HT-29 (cell line): ENCODE data around the gene PPIC. TPM values are rescaled to one million over a fixed set of nuclear protein-coding genes. Genes with fewer than 3 reads are reported as not detected.

Source experiments
- DNase-seq: peaks from one replicate; pipeline ENCODE4 v3.0.0-alpha.2; 2015; ENCODE audit warnings: low spot score
- total RNA-seq: library from RNA; depleted of rRNA; stranded (reverse); fragments of >200 nt; shearing (Covaris generic); gene quantifications from 2 replicates; pipeline ENCODE4 v1.2.3, GENCODE V29; 2014; rRNA removed

The PPIC gene
- total RNA-seq = 23.3 and 26.3 TPM in 2 replicates

DNA sequence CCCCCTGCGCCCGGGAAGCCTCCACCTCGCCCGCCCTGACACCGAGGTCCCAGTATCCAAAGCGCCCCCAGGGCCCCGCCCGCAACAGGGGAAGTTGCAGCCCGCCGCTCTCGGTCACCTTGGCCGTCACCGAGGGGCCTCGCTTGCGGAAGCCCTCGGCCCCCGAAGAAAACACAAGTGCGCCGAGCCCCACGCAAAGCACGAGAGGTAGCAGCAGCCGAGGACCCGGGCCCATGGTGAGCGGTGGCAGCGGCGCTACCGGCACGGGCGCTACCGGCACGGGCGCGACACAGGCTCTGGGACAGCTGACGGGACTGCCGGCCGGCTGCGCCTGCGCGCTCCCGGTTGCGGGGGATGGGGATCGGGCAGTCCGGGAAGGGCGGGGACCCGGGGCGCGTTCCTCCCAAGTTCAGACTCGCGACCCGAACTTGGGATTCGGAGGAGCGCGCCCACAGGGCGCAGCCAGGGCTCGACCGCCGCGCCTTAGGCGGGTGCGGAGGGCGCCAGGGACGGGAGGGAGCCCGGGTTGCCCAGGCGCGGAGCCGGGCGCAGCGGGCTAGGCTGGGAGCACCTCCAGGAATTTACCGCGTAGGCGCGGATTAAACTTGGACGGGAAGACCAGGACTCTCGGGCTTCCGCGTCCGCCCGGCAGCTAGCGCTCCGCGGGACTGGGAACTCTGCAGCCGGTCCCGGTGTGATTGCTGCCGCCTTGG lies at the start of gene PPIC:
Gene PPIC, minus strand, starts transcription at position 335 of the 713 bp plus-strand sequence. Its CDS starts 100 bp downstream, at position 235.
- peak; percentile 89 for DNase-seq

DNA sequence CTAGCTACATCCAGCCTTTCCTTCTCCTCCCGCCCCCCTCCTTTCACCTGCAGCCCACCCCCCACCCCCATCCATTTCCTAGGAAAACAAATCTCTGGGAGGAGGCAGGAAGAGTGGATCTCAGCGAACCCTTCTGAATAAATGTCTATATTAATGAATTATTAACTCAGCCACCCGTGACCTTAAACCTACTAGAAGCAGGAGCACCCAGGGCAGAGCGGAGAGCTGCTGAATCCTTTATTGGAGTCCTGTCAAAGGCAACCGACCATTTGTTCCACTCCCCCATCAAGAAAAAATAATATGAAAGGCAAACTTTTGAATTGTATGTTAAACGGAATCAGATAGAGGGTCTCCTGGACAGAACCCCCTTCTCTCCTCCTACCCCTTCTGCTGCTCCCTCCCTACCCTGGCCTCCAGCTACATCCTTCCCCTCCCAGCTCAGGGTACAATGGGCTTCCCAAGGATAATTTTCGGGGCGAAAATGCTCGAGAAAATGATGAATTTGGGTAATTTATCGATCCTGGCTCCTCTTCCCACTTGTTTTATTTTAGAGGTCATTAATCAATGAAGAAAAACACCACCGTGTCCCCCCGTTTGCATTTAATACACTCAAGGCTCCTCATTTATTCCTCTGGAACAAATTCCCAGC lies 49.2 kb upstream of the PPIC start:
- peak; percentile 59 for DNase-seq

DNA sequence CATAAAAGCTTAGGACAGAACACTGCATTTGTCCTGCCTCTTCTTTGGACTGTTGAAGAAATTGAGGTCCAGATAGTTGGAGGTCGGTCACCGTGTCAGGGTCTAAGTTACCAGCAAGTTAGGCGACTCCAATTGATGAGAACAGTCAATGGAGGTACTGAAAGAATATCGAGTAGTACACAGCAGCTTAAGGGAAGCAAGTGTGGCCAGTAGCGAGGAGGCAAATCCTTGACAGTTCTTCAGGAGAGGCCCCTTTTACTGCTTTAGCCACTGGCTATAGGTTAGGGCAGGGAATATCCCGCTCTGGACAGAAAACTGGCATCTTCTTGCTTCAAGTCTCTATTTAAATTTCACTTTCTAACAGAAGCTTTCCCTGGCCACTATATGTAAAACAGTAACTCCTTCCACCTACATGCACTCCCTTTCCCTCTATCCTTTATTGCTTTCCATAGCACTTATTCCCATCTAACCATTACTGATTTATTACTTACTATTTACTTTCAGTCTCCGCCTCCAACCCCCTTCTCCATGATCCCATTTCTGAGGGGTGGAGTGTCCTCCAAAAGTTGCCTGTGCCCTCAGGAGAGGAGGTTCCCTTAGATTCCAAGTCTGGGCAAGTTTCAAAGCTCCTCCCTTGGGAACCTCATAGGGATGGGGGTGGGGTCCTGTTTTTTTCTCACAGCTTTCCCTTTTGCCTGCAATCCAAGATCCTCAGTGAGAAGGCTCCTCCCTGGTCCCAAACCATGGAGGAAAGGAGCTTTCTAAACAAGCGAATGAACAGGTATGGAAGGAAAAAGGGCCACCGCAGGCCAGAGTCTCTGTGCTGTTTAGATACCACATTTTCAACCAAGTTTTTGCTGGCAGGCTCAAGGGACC lies 48.4 kb upstream of the PPIC start:
- DNase-seq = peak; percentile 36

DNA sequence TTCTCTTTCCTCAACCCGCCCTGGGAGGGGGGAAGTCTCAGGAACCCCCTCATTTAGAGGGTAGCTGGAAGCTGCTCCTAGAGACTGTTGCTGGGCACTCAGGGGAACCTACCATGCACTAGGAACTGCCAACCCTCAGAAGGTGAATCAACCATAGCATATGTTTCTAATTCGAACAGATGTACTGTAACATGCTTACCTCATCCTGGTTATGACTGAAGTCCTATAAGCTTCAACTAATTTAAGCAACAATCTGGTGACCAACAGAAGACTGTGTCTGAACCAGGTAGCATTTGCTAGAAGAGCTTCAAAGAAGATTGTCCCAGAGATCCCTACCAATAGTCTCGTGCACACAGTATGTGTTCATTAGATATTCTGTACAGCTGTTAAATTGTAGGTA lies 46.8 kb upstream of the PPIC start:
- no peak for DNase-seq

DNA sequence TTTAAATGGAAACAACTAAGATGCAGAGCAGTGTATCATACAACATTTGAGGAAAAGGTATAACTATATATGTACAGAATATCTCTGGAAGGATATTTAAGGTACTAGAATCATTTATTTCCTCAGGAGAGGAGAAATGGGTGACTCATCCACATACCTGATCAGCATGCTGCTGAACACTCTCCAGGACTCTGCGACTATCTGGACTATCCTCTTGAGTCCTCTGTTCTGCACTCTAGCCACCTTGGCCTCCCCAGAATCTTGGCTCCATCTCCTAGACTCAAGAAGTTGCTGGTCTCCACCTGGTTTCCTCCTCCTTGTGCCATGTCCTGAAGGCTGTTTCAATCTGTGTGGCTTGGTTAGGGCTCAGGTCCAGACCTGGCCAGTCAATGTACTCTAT lies 43.7 kb upstream of the PPIC start:
- DNase-seq = peak; percentile 12

DNA sequence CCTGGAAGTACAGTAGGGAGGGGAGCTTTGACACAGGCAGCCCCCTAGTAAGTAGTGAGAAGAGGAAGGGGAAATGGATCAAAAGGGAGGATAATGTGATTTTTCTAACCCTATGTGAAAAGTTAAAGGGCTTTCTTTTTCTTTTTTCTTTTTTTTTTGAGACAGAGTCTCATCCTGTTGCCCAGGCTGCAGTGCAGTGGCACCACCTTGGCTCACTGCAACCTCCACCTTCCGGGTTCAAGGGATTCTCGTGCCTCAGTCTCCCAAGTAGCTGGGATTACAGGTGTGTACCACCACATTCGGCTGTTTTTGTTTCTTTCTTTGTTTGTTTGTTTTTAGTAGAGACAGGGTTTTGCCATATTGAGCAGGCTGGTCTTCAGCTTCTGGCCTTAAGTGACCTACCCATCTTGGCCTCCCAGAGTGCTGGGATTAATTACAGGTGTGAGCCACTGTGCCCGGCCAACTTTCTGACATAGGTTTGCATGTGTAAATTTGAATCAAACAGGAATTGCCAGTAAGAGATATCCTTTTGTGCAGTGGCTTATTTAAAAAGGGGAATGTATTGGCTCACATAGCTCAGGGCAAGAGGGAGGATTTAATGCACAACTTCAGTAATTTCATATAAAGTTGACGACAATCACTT lies 39.1 kb upstream of the PPIC start:
- DNase-seq = no peak

DNA sequence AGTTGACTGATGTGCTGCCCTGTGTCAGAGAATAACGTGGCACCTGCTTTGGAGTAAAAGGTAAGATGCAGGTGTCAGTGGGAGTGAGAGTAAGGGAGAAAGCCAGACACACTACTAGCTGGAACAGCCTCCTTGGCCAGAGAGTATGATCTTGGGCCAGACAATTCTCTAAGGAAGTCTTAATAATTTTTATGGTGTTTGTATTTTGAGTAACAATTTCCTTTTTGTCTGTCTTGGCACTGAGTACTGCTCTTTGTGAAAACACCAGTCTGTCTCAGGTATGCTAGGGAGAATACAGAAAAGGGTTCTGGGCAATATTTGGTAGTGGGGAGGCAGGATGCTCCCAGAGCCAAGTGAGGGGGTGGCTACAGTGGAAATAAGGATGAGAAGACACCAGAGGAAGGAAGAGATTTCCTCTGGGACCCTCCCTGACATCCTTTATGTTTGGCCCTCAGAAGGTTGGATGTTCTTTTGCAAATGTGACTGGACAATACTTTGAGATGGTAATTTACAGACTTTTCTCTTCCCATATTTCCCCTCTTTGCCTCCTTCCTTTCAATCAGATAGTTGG lies 31.9 kb upstream of the PPIC start:
- no peak for DNase-seq

DNA sequence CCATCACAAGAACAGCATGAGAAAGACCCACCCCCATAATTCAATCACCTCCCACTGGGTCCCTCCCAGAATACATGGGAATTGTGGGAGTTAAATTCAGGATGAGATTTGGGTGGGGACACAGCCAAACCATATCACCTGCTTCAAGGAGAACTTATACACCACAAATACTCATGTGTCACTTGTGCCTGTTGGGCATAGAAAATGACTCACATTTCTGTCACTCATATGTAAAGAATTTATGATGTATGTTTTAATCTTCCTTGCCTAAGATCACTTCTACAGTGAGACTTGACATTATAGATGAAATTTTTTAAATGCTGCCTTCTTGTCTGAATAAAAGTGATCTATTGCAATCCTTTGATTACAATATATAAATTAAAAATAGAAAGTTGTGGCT lies 29.5 kb upstream of the PPIC start:
- DNase-seq = no peak

DNA sequence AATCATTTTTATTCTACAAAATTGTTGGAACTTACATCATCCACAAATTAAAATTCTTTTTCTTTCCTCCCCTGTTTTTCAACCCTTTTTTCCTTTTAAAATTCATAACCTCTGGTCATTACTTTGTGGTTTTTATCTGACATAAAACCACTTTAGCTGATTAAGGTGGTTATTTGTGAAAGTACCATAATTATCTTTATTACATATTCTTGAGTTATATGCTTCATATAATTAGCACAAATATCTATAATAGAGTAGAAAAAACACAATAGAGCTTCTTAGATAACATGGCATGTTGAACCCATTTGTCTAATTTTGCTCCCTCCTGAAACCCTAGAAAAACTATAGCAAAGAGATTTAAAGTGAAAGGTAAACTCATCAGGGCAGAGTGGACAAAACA lies 22.9 kb upstream of the PPIC start:
- DNase-seq = no peak

DNA sequence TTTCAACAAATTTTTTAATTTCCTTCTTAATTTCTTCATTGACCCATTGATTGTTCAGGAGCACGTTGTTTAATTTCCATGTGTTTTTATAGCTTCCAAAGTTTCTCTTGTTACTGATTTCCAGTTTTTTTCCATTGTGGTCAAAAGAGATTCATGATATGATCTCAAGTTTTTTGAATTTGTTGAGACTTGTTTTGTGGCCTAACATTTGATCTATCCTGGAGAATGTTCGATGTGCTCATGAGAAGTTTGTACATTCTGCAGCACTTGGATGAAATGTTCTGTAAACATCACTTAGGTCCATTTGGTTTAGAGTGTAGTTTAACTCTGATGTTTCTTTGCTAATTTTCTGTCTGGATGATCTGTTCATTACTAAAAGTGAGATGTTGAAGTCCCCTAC lies 14.7 kb upstream of the PPIC start:
- DNase-seq = no peak

DNA sequence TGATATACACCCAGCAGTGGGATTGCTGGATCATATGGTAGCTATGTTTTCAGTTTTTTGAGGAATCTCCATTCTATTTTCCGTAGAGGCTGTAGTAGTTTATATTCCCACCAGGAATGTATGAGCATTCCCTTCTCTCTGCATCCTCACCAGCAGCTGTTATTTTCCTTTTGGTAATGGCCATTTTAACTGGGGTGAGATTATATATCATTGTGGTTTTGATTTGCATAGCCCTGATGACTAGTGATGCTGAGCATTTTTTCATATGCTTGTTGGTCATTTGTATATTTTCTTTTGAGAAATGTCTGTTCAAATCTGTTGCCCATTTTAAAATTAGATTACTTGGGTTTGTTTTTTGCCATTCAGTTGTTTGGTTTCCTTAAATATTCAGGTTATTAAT lies 11.2 kb upstream of the PPIC start:
- DNase-seq = no peak

DNA sequence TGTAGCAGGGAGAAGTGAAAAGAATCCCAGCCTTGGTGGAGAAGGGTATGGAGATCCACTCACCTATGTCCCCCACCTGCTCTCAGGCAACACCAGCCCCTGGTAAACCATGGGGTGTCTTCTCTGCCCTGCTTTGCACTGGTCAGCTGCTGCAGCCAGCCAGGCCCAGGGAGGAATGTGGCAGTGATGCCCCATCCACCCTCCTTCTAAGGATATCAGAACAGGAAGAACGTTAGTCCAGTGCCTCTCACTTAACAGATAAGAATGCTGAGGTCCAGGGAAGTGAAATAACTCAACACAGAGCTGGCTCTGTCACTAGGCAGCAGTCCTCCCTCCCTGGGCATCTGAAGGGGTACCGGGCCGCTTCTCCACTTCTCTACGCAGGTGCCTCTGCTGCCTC lies 9.7 kb upstream of the PPIC start:
- no peak for DNase-seq

DNA sequence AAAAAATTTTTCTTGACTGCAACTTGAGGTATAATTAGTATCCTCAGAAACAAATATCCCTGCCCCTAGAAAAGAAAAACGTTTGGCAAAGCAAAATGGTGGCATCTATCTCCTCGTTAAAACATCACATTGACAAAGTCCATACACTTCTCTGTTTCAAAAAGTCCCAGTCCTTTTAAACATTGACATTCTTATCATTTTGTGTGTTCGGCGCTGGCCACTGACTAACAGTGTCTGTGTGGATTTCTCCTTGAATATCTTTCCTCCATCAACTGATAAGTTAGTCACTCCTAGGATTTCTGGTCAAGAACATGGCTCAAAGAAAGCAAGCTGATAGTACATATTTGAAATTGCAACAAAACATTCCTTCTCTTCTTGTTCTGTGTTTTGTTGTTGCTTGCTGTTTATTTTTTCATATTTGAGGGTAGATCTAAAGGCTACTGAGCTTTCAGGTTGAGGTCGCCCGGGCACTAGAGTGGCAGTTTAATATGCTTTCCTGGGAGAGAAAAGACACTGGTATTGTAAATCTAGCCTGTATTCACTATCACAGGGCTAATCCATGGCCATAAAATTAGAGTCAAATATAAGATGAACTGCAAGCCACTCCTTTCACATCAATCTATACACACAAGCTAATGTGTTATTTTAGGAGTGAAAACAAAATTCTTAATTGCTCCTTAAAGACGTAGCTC lies 8.5 kb upstream of the PPIC start:
- DNase-seq = no peak

DNA sequence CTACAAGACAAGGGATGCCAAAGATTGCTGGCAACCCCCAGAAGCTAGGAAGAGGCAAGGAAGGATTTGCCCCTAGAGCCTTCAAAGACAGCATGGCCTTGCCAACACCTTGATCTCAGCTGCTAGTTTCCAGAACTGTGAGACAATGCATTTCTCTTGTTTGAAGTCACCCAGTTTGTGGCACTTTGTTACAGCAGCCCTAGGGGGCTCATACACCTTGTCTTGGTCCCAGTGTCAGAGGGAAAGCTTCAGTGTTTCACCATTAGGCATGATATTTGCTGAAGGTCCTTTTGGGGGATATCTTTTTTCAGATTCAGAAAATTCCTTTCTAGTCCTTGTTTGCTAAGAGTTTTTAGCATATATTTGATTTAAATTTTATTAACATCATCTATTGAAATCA lies 3.1 kb upstream of the PPIC start:
- no peak for DNase-seq

DNA sequence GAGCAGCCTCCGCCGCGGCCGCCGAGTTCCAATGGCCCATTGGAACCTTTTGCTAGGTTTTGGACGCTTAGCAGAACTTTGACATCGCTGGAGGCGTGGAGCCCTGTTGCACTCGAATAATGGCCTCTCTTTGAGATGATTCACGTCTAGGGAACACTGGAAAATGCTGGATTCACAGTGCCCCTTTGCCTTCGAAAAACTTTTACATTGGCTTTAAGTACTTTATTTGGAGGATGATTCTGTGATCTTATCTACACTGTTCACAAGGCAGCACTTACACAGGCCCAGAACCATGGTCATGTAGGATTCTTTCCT lies 536 bp upstream of the PPIC start:
- no peak for DNase-seq

DNA sequence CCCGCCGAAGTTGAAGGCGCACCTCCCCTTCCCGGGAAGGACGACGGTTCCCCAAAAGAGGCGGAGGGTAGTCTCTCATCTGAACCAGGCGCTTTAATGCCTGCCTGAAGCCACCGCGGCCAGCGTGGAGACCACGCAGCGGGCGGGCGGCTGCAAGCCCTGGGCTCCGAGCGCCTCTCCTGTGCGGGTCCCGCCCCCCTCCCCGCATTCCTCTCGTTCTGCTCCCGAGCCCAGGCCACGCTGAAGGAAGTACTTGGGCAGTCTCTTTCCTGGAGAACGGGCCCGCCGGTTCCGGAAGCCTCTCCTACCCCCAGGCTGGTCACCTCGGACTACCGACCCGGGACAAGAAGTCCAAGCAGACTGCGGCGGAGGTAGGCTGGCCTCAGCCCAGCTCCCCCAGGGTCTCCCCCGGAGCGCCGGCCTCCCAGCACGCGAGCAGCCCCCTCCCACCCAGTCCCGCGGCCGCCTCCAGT lies 571 bp downstream of the PPIC start:
- DNase-seq = peak; percentile 58

DNA sequence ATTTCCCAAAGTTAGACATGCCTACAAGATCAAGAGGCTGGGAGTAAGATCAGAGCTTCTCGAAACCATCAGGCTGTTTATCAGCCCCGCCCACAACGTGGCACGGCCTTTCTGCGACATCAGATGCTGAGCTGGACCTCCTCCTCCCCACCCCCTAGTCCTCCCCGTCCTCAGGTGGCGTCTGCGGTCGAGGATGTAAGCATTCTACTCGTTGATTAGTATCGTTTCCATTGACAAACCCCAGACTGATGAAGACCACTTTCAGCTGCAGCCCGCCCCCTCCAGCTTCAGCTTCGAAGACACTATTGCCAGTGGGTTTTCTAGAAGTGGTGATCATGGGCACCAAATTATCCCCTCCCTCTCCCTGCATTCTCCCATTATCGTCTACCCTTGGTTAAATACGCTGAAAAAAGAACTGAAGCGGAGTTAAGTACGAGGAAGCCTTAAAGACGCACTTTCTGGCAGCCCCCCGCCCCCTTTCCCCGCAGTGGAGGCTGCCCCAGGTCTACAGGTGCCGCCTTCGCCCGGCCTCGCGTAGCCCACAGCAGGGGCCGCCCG lies 1.1 kb downstream of the PPIC start:
- peak; percentile 79 for DNase-seq

DNA sequence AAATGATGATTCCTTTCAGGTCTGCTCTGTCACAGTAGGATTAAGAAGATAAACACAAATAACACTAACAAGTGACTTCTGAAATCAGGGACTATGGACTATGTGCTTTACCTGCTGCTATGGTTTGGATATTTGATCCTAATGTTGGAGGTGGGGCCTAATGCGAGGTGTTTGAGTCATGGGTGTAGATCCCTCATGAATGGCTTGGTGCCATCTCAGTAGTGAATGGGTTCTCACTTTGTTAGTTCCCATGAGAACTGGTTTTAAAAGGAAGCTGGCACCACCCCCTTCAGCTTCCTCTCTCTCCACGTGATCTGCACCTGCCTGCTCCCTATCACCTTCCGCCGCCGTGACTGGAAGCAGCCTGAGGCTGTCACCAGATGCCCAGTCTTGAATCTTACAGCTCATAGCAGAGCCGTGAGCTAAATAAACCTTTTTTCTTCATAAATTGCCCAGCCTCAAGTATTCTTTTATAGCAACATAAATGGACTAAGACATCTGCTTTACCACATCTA lies 3.3 kb downstream of the PPIC start:
- no peak for DNase-seq

DNA sequence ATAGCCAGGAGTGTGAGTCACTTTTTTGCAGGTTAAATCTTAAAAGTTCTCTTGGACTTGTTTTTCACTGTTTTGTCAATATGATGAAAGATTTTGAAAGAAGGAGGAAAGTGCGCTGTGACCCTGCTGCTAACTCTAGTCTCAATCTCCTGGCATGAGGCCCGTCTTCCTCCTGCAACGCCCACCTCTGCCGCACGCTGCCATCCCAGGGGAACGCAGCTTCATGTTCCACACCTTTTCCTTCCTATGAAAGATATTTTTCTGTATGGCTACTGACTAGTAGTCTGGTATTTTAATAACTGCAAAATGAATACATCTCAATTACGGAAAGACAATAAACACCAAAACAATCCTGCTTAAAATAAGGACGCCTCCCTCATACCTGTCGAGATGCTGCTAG lies 8.3 kb downstream of the PPIC start:
- DNase-seq = no peak

DNA sequence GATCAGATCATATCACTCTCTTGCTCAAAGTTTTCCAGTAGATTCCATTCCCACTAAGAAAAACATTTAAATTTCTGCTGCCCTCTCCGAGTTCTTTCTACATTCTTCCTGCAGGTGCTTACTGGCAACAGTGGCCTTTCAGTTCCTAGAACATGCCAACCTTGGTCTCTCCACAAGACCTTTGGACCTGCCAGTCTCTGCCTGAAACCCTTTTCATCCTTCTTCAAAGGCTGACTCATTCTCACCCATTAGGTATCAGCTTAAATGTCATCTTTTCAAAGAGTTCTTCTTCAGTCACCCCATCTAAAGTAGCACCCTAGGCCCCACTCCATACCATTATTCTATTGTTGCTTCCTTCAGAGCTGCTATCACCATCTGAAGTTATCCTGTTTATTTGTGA lies 21.8 kb downstream of the PPIC start:
- DNase-seq = peak; percentile 18

DNA sequence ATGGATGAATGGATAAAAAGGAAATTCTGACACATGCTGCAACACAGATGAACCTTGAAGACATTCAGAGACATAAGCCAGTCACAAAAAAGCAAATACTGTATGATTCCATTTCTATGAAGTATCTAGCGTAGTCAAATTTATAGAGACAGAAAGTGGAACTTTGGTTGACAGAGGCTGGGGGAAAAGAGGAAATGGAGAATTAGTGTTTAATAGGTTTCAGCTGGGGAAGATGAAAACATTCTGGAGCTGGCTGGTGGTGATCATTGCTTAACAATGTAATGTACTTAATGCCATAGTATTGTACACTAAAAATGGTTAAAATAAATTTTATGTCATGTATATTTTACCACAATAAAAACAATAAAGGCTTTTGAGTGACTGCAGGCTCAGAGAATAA lies 24.2 kb downstream of the PPIC start:
- no peak for DNase-seq
